Neuronal stem cell (in vitro differentiated cells): ENCODE data around the gene INPP5B. TPM values are rescaled to one million over a fixed set of nuclear protein-coding genes. Genes with fewer than 3 reads are reported as not detected.
A peak's percentile ranks its signal among the peaks of the same experiment; 100 is the strongest.

Source experiments
- DNase-seq: peaks from one replicate; pipeline ENCODE4 v3.0.0-alpha.2; 2013; ENCODE audit warnings: low spot score
- H2AFZ ChIP-seq: one replicate; pipeline ENCODE4 v1.6.1; 2013; ENCODE audit warnings: mild to moderate bottlenecking, low read length, inconsistent platforms
- H2AK5ac ChIP-seq: 2 replicates; pipeline ENCODE4 v1.6.1; 2013; ENCODE audit warnings: low read depth, mild to moderate bottlenecking, inconsistent platforms, low read length, moderate library complexity, mixed read lengths
- H2BK120ac ChIP-seq: 2 replicates; pipeline ENCODE4 v1.6.1; 2013; ENCODE audit warnings: low read depth, mild to moderate bottlenecking, inconsistent platforms, low read length, moderate library complexity, mixed read lengths
- H2BK12ac ChIP-seq: one replicate; pipeline ENCODE4 v1.6.1; 2013; ENCODE audit warnings: low read length, inconsistent platforms
- H2BK15ac ChIP-seq: 2 replicates; pipeline ENCODE4 v1.6.1; 2013; ENCODE audit warnings: mild to moderate bottlenecking, low read length, inconsistent platforms, mixed read lengths
- H2BK5ac ChIP-seq: one replicate; pipeline ENCODE4 v1.6.1; 2013; ENCODE audit warnings: inconsistent platforms, mild to moderate bottlenecking, low read length, moderate library complexity
- H3K14ac ChIP-seq: one replicate; pipeline ENCODE4 v1.6.1; 2013; ENCODE audit warnings: low read length, inconsistent platforms
- H3K18ac ChIP-seq: 2 replicates; pipeline ENCODE4 v1.6.1; 2013; ENCODE audit warnings: low read length, inconsistent platforms
- H3K23ac ChIP-seq: 2 replicates; pipeline ENCODE4 v1.6.1; 2013; ENCODE audit warnings: low read depth, mild to moderate bottlenecking, mixed read lengths, low read length, inconsistent platforms; ENCODE audit not compliant: poor library complexity
- H3K27ac ChIP-seq: replicated peaks from 3 replicates; pipeline ENCODE4 v1.5.1; 2013; ENCODE audit warnings: low read length, inconsistent platforms
- H3K27me3 ChIP-seq, 3 experiments: 2 replicates each; pipeline ENCODE4 v1.6.1; 2013; ENCODE audit warnings: low read length in 3 of 3, mild to moderate bottlenecking in 2 of 3, inconsistent platforms in 1 of 3, low read depth in 1 of 3, mixed read lengths in 1 of 3, moderate library complexity in 1 of 3; ENCODE audit not compliant: control insufficient read depth in 3 of 3, insufficient read depth in 3 of 3
- H3K36me3 ChIP-seq, 2 donors: replicated peaks in 1 of 2; 2 replicates each; pipeline ENCODE4 v1.6.1; 2013; ENCODE audit warnings: low read length in 2 of 2; ENCODE audit not compliant: control insufficient read depth in 2 of 2, insufficient read depth in 2 of 2
- H3K4ac ChIP-seq: 2 replicates; pipeline ENCODE4 v1.6.1; 2013; ENCODE audit warnings: inconsistent platforms, mild to moderate bottlenecking, low read length, moderate library complexity
- H3K4me1 ChIP-seq, 2 donors: 1 replicate in 1 of 2; 2 replicates in 1 of 2; pipeline ENCODE4 v1.6.1; 2013; ENCODE audit warnings: low read length in 2 of 2, low read depth in 1 of 2; ENCODE audit not compliant: control insufficient read depth in 2 of 2, insufficient read depth in 1 of 2
- H3K4me2 ChIP-seq: one replicate; pipeline ENCODE4 v1.6.1; 2013; ENCODE audit warnings: mild to moderate bottlenecking, low read length, inconsistent platforms; ENCODE audit not compliant: insufficient read depth, poor library complexity, severe bottlenecking
- H3K4me3 ChIP-seq, 2 donors: 2 replicates each; pipeline ENCODE4 v1.5.1; 2013; ENCODE audit warnings: low read length in 2 of 2, mild to moderate bottlenecking in 2 of 2, inconsistent platforms in 1 of 2, moderate library complexity in 1 of 2
- H3K79me1 ChIP-seq: one replicate; pipeline ENCODE4 v1.6.1; 2013; ENCODE audit warnings: low read depth, mild to moderate bottlenecking, inconsistent platforms, low read length, moderate library complexity
- H3K9ac ChIP-seq: one replicate; pipeline ENCODE4 v1.6.1; 2013; ENCODE audit warnings: mild to moderate bottlenecking, low read depth, low read length, inconsistent platforms; ENCODE audit not compliant: poor library complexity
- H3K9me3 ChIP-seq, 2 donors: replicated peaks in 1 of 2; 2 replicates each; pipeline versions ENCODE3 to v1.6.1; 2013; ENCODE audit warnings: low read length in 2 of 2, mild to moderate bottlenecking in 2 of 2, inconsistent platforms in 1 of 2, low read depth in 1 of 2, mixed read lengths in 1 of 2, moderate library complexity in 1 of 2; ENCODE audit not compliant: control insufficient read depth in 2 of 2, insufficient read depth in 1 of 2
- H4K8ac ChIP-seq: one replicate; pipeline ENCODE4 v1.6.1; 2013; ENCODE audit warnings: low read depth, mild to moderate bottlenecking, inconsistent platforms, low read length, moderate library complexity
- H4K91ac ChIP-seq: one replicate; pipeline ENCODE4 v1.6.1; 2013; ENCODE audit warnings: low read length, low read depth, mild to moderate bottlenecking, inconsistent platforms; ENCODE audit not compliant: poor library complexity
- WGBS, 2 donors: extraction: QIAGEN DNeasy Blood & Tissue Kit; methylation state at CpG; one replicate each; pipeline ENCODE4 v1.1.7; 2013; ENCODE audit warnings: missing lambda C conversion rate in 2 of 2, mixed read lengths in 1 of 2; ENCODE audit not compliant: insufficient read length in 2 of 2, insufficient replicate concordance in 1 of 2; ENCODE audit errors: extremely low coverage in 2 of 2; 5-methylcytosine and 5-hydroxymethylcytosine counted together
- small RNA-seq: library from polyadenylated mRNA; stranded (forward); fragments of <200 nt; extraction: miRNeasy Mini kit (QIAGEN cat#:217004); gene quantifications from one replicate; pipeline ENCODE3, GENCODE V24; 2013; ENCODE audit not compliant: insufficient read depth

INPP5B gene

GRCh38 chr1:37814252-37814651, 132.6 kb downstream of the INPP5B start:
- no peak overlapping the region for H3K23ac ChIP-seq
- no peak overlapping the region for H3K14ac ChIP-seq
- no peak overlapping the region for H2AK5ac ChIP-seq
- no peak overlapping the region for H3K4ac ChIP-seq
- no peaks in the 10 kb centered on the region for H3K9me3 ChIP-seq
- H3K27me3 ChIP-seq, result no peaks in the 10 kb centered on the region
- H3K79me1 ChIP-seq, result peaks cover 2% of the 10 kb centered on the region
- H4K91ac ChIP-seq, result no peak overlapping the region
- no peak overlapping the region for H2BK120ac ChIP-seq
- no peak overlapping the region for H3K4me2 ChIP-seq
- no peak overlapping the region for H3K9ac ChIP-seq
- H3K27ac ChIP-seq, result no peak overlapping the region
- no peak overlapping the region for H4K8ac ChIP-seq
- no peak overlapping the region for H3K18ac ChIP-seq
- peak overlapping the region in 1 of 2 donors; percentile 16 for H3K4me3 ChIP-seq
- DNase-seq, result no peak
- no peak overlapping the region for H2BK15ac ChIP-seq
- peaks cover 0 to 3% of the 10 kb centered on the region in 2 donors for H3K4me1 ChIP-seq
- no CpG with 5 or more reads among the region's 7 CpGs for WGBS, 2 donors
- H2BK12ac ChIP-seq, result no peak overlapping the region
- peaks cover 24 to 71% of the 10 kb centered on the region in 2 donors for H3K36me3 ChIP-seq
- H2BK5ac ChIP-seq, result no peak overlapping the region
- H2AFZ ChIP-seq, result no peak overlapping the region

DNA sequence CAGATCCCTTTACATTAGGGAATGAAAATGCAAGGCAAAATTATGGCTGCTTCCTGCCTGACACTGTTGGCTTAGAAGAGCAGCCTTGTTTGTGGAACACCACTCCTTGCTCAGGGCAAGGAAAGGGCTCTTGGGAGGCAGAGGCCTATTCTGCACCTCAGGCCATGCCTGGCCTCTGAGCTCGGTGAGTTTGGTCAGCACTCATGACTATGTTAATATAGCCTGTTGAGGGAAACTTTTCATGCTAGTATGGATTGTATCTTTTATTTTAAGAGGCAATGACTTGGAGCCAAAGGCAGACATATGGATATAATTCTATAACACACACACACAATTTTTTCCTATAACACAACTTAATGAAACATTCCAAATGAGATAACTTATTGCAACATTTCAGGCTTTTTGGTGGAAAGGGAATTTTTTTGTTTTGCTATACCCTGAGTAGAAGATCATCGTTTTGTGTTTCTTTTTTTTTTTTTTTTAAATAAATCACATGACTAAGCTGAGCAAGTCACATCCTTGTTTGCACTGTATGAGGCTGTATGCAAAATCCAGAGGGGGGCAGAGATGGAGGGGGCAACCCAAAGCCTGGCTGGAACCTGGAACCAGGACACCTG, 133.2 kb downstream of the INPP5B start:
- no peak overlapping the region for H2AFZ ChIP-seq
- no peaks in the 10 kb centered on the region for H3K9me3 ChIP-seq
- H3K27me3 ChIP-seq, result no peaks in the 10 kb centered on the region
- no peak overlapping the region for H4K91ac ChIP-seq
- H2BK5ac ChIP-seq, result no peak overlapping the region
- H2BK120ac ChIP-seq, result no peak overlapping the region
- WGBS, 2 donors, result no CpG with 5 or more reads among the region's 2 CpGs
- no peak overlapping the region for H3K14ac ChIP-seq
- H3K9ac ChIP-seq, result no peak overlapping the region
- no peak overlapping the region for H3K4me3 ChIP-seq
- peaks cover 23 to 69% of the 10 kb centered on the region in 2 donors for H3K36me3 ChIP-seq
- peaks cover 2% of the 10 kb centered on the region for H3K79me1 ChIP-seq
- peaks cover 2 to 7% of the 10 kb centered on the region in 2 donors for H3K4me1 ChIP-seq
- no peak overlapping the region for H3K4ac ChIP-seq
- no peak for DNase-seq
- no peak overlapping the region for H2AK5ac ChIP-seq
- H3K18ac ChIP-seq, result no peak overlapping the region
- H4K8ac ChIP-seq, result no peak overlapping the region
- no peak overlapping the region for H3K4me2 ChIP-seq
- H2BK15ac ChIP-seq, result no peak overlapping the region
- H2BK12ac ChIP-seq, result no peak overlapping the region
- no peak overlapping the region for H3K23ac ChIP-seq
- no peak overlapping the region for H3K27ac ChIP-seq

DNA sequence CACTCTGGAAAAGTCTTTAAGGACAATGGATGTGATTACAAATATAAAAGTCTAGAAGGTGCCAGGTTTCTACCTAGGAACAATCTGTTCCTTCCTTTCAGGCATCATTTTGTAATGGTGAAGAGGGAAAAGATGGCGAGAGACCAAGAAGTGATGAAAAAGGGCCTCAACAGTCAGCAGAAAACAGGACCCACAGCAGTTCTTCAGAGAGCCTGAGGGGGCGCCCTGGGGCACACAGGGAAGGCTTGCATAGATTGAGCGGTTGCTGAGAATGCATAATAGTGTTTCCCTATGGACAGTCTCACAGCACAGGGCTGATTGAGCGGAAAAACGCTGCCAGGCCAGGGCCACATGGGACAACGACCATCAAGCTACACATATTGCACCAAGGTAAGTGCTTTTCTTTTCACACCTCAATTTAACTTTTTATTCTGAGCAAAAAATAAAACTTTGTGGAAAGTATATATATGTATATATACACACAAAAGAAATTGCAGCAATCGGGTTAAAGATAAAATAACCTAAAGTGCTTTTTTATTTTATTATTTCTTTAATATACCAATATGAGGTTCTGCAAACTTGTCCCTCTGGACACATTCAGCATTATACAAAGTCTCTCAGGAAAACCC, 135.7 kb downstream of the INPP5B start:
- peaks cover 12% of the 10 kb centered on the region for H3K79me1 ChIP-seq
- no peak overlapping the region for H2BK15ac ChIP-seq
- no peak overlapping the region for H3K4me3 ChIP-seq
- no peak overlapping the region for H2AFZ ChIP-seq
- no peak overlapping the region for H3K4ac ChIP-seq
- no peak overlapping the region for H3K4me2 ChIP-seq
- no peak overlapping the region for H2BK12ac ChIP-seq
- H3K14ac ChIP-seq, result no peak overlapping the region
- WGBS, 2 donors, result no CpG with 5 or more reads among the region's 7 CpGs
- peaks cover 27 to 57% of the 10 kb centered on the region in 2 donors for H3K36me3 ChIP-seq
- peaks cover 8 to 15% of the 10 kb centered on the region in 2 donors for H3K4me1 ChIP-seq
- no peak overlapping the region for H3K23ac ChIP-seq
- no peak overlapping the region for H3K9ac ChIP-seq
- no peak overlapping the region for H2BK120ac ChIP-seq
- no peak overlapping the region for H2AK5ac ChIP-seq
- no peak overlapping the region for H4K8ac ChIP-seq
- no peak overlapping the region for H3K18ac ChIP-seq
- no peak overlapping the region for H4K91ac ChIP-seq
- H2BK5ac ChIP-seq, result no peak overlapping the region
- H3K27me3 ChIP-seq, result no peaks in the 10 kb centered on the region
- DNase-seq, result peak; percentile 69
- no peaks in the 10 kb centered on the region for H3K9me3 ChIP-seq
- no peak overlapping the region for H3K27ac ChIP-seq

Small RNAs within 50 kb of the gene (small RNA-seq; reads per million reads assigned to genes)
- gene RF00017 (not detected), gene RF00092 (not detected), gene RNU6-510P (not detected), gene RNU6-584P (not detected)
